Activated naive CD4-positive, alpha-beta T cell treated with anti-CD3 and anti-CD28 coated beads, Interleukin-2, amount 50 U/mL, for 16 hours (primary cell): ENCODE results near the gene CELA2A.
"Not testable (repeated sequence)": the region's sequence is repeated elsewhere in the genome, so short reads cannot be mapped to it uniquely, and the experiment has no call there.

Experiments
- DNase-seq: peaks from one replicate; pipeline ENCODE4 v3.0.0-alpha.2; 2020

The CELA2A gene

GRCh38 chr1:15469821-15470448, 13.4 kb downstream of the CELA2A start:
- not testable (repeated sequence) for DNase-seq

- not testable (repeated sequence) for DNase-seq
These were observed 14.5 kb downstream of the CELA2A start for GRCh38 chr1:15471067-15471466.

- not testable (repeated sequence) for DNase-seq
These were observed 15.2 kb downstream of the CELA2A start for GRCh38 chr1:15471723-15472122.

GRCh38 chr1:15472587-15472986, 16.1 kb downstream of the CELA2A start:
- DNase-seq = no peak

- DNase-seq = no peak
These were observed 19.3 kb downstream of the CELA2A start, which contains the start of gene CELA2B for GRCh38 chr1:15475752-15476314. TSS of gene CELA2B (plus strand) at chr1:15476104. CDS start at chr1:15476126, 22 bp downstream.

GRCh38 chr1:15476927-15477326, 20.4 kb downstream of the CELA2A start:
- DNase-seq = no peak

- DNase-seq = no peak
These were observed 21.2 kb downstream of the CELA2A start for GRCh38 chr1:15477646-15478212.

- no peak for DNase-seq
These were observed 23.3 kb downstream of the CELA2A start for GRCh38 chr1:15479654-15480347.

- DNase-seq = not testable (repeated sequence)
These were observed 25.9 kb downstream of the CELA2A start for GRCh38 chr1:15482455-15482854.

GRCh38 chr1:15482983-15483543, 26.5 kb downstream of the CELA2A start:
- DNase-seq = not testable (repeated sequence)

- no peak for DNase-seq
These were observed 27.4 kb downstream of the CELA2A start for GRCh38 chr1:15483971-15484370.

- DNase-seq = not testable (repeated sequence)
These were observed 27.9 kb downstream of the CELA2A start for GRCh38 chr1:15484443-15484842.

GRCh38 chr1:15485636-15486035, 29.1 kb downstream of the CELA2A start:
- no peak for DNase-seq

- DNase-seq = not testable (repeated sequence)
These were observed 30.5 kb downstream of the CELA2A start for GRCh38 chr1:15486844-15487610.

- no peak for DNase-seq
These were observed 31.8 kb downstream of the CELA2A start for GRCh38 chr1:15488371-15488770.

- DNase-seq = no peak
These were observed 32.7 kb downstream of the CELA2A start for GRCh38 chr1:15489052-15489736.

GRCh38 chr1:15491010-15491409, 34.5 kb downstream of the CELA2A start:
- DNase-seq = not testable (repeated sequence)

GRCh38 chr1:15492596-15492995, 36.1 kb downstream of the CELA2A start:
- DNase-seq = no peak

- no peak for DNase-seq
These were observed 37.4 kb downstream of the CELA2A start for GRCh38 chr1:15493869-15494390.

- DNase-seq = no peak
These were observed 43.9 kb downstream of the CELA2A start for GRCh38 chr1:15500184-15501178.
